Measurements from ENCODE around the gene KIF16B. TPM values are rescaled to one million over a fixed set of nuclear protein-coding genes. Genes with fewer than 3 reads are reported as not detected.

The KIF16B gene
- total RNA-seq, 1 experiment from 2014 or later, result 6.1 TPM

GRCh38 chr20:16542477-16542876 is 30.8 kb downstream of the KIF16B start:
- H3K9me2 ChIP-seq (replicated peaks; ENCODE audit: insufficient read depth, low read length), result no peaks in the 10 kb centered on the region
- H3K36me3 ChIP-seq (ENCODE audit: insufficient read depth, low read length), result no peaks in the 10 kb centered on the region
- H3K4me3 ChIP-seq (ENCODE audit: low read length), result no peak overlapping the region
- no peak overlapping the region for H3K27ac ChIP-seq (ENCODE audit: low read length)
- 0 out of 2 replicates have a peak, but pooled peaks cover 2% of the 10 kb centered on the region for H4K20me1 ChIP-seq (ENCODE audit: insufficient read depth, low read depth, low read length)
- H3K4me1 ChIP-seq (ENCODE audit: low read length), result no peaks in the 10 kb centered on the region
- no peak for DNase-seq
- H3K9ac ChIP-seq (ENCODE audit: low read length), result no peak overlapping the region
- H3K79me2 ChIP-seq (ENCODE audit: low read length), result no peaks in the 10 kb centered on the region
- no peak overlapping the region for H2AFZ ChIP-seq (ENCODE audit: low read length)
- no peak overlapping the region for H3K4me2 ChIP-seq (ENCODE audit: low read depth, low read length, poor library complexity, severe bottlenecking)
- no peaks in the 10 kb centered on the region for H3K27me3 ChIP-seq (ENCODE audit: low read length)
- H3K9me3 ChIP-seq (ENCODE audit: low read length), result no peaks in the 10 kb centered on the region

GRCh38 chr20:16541878-16542277 is 31.4 kb downstream of the KIF16B start:
- no peaks in the 10 kb centered on the region for H3K36me3 ChIP-seq (ENCODE audit: insufficient read depth, low read length)
- H3K27ac ChIP-seq (ENCODE audit: low read length), result no peak overlapping the region
- H3K4me2 ChIP-seq (ENCODE audit: low read depth, low read length, poor library complexity, severe bottlenecking), result no peak overlapping the region
- no peak overlapping the region for H3K9ac ChIP-seq (ENCODE audit: low read length)
- no peak overlapping the region for H2AFZ ChIP-seq (ENCODE audit: low read length)
- no peaks in the 10 kb centered on the region for H3K4me1 ChIP-seq (ENCODE audit: low read length)
- H4K20me1 ChIP-seq (ENCODE audit: insufficient read depth, low read depth, low read length), result 0 out of 2 replicates have a peak, but pooled peaks cover 2% of the 10 kb centered on the region
- no peak overlapping the region for H3K4me3 ChIP-seq (ENCODE audit: low read length)
- H3K27me3 ChIP-seq (ENCODE audit: low read length), result no peaks in the 10 kb centered on the region
- DNase-seq, result no peak
- H3K9me2 ChIP-seq (replicated peaks; ENCODE audit: insufficient read depth, low read length), result no peaks in the 10 kb centered on the region
- no peaks in the 10 kb centered on the region for H3K79me2 ChIP-seq (ENCODE audit: low read length)
- H3K9me3 ChIP-seq (ENCODE audit: low read length), result no peaks in the 10 kb centered on the region

- Histone ChIP-seq H3K4me2 (ENCODE audit: low read depth, low read length, poor library complexity, severe bottlenecking) (no peak overlapping the region), H2AFZ (ENCODE audit: low read length) (no peak overlapping the region), H3K27me3 (ENCODE audit: low read length) (no peaks in the 10 kb centered on the region), H3K9ac (ENCODE audit: low read length) (no peak overlapping the region), H3K27ac (ENCODE audit: low read length) (no peak overlapping the region), H3K36me3 (ENCODE audit: insufficient read depth, low read length) (no peaks in the 10 kb centered on the region), H3K79me2 (ENCODE audit: low read length) (no peaks in the 10 kb centered on the region), H3K9me2 (replicated peaks; ENCODE audit: insufficient read depth, low read length) (no peaks in the 10 kb centered on the region), H3K9me3 (ENCODE audit: low read length) (no peaks in the 10 kb centered on the region), H4K20me1 (ENCODE audit: insufficient read depth, low read depth, low read length) (0 out of 2 replicates have a peak, but pooled peaks cover 2% of the 10 kb centered on the region), H3K4me1 (ENCODE audit: low read length) (no peaks in the 10 kb centered on the region), H3K4me3 (ENCODE audit: low read length) (no peak overlapping the region)
- DNase-seq, result no peak
These were observed 32.0 kb downstream of the KIF16B start for GRCh38 chr20:16541226-16541625.

GRCh38 chr20:16539280-16540021 is 33.8 kb downstream of the KIF16B start:
- Histone ChIP-seq H3K4me2 (ENCODE audit: low read depth, low read length, poor library complexity, severe bottlenecking) (no peak overlapping the region), H3K79me2 (ENCODE audit: low read length) (no peaks in the 10 kb centered on the region), H3K9me2 (replicated peaks; ENCODE audit: insufficient read depth, low read length) (no peaks in the 10 kb centered on the region), H4K20me1 (ENCODE audit: insufficient read depth, low read depth, low read length) (0 out of 2 replicates have a peak, but pooled peaks cover 2% of the 10 kb centered on the region), H3K27ac (ENCODE audit: low read length) (no peak overlapping the region), H3K36me3 (ENCODE audit: insufficient read depth, low read length) (no peaks in the 10 kb centered on the region), H3K9me3 (ENCODE audit: low read length) (no peaks in the 10 kb centered on the region), H3K4me3 (ENCODE audit: low read length) (no peak overlapping the region), H3K27me3 (ENCODE audit: low read length) (no peaks in the 10 kb centered on the region), H3K9ac (ENCODE audit: low read length) (no peak overlapping the region), H2AFZ (ENCODE audit: low read length) (no peak overlapping the region), H3K4me1 (ENCODE audit: low read length) (no peaks in the 10 kb centered on the region)
- no peak for DNase-seq

GRCh38 chr20:16538779-16539178 is 34.5 kb downstream of the KIF16B start:
- H3K9ac ChIP-seq (ENCODE audit: low read length), result no peak overlapping the region
- H3K27ac ChIP-seq (ENCODE audit: low read length), result no peak overlapping the region
- H3K4me2 ChIP-seq (ENCODE audit: low read depth, low read length, poor library complexity, severe bottlenecking), result no peak overlapping the region
- no peaks in the 10 kb centered on the region for H3K9me2 ChIP-seq (replicated peaks; ENCODE audit: insufficient read depth, low read length)
- H3K36me3 ChIP-seq (ENCODE audit: insufficient read depth, low read length), result no peaks in the 10 kb centered on the region
- no peaks in the 10 kb centered on the region for H3K27me3 ChIP-seq (ENCODE audit: low read length)
- H3K4me1 ChIP-seq (ENCODE audit: low read length), result no peaks in the 10 kb centered on the region
- no peak overlapping the region for H2AFZ ChIP-seq (ENCODE audit: low read length)
- H3K4me3 ChIP-seq (ENCODE audit: low read length), result no peak overlapping the region
- no peak for DNase-seq
- 0 out of 2 replicates have a peak, but pooled peaks cover 2% of the 10 kb centered on the region for H4K20me1 ChIP-seq (ENCODE audit: insufficient read depth, low read depth, low read length)
- H3K79me2 ChIP-seq (ENCODE audit: low read length), result no peaks in the 10 kb centered on the region
- H3K9me3 ChIP-seq (ENCODE audit: low read length), result no peaks in the 10 kb centered on the region

- H3K4me1 ChIP-seq (ENCODE audit: low read length), result no peaks in the 10 kb centered on the region
- H3K27me3 ChIP-seq (ENCODE audit: low read length), result no peaks in the 10 kb centered on the region
- H4K20me1 ChIP-seq (ENCODE audit: insufficient read depth, low read depth, low read length), result 0 out of 2 replicates have a peak, but pooled peaks cover 2% of the 10 kb centered on the region
- H3K9ac ChIP-seq (ENCODE audit: low read length), result no peak overlapping the region
- H3K9me2 ChIP-seq (replicated peaks; ENCODE audit: insufficient read depth, low read length), result no peaks in the 10 kb centered on the region
- no peak overlapping the region for H3K4me2 ChIP-seq (ENCODE audit: low read depth, low read length, poor library complexity, severe bottlenecking)
- no peaks in the 10 kb centered on the region for H3K36me3 ChIP-seq (ENCODE audit: insufficient read depth, low read length)
- no peak for DNase-seq
- no peaks in the 10 kb centered on the region for H3K9me3 ChIP-seq (ENCODE audit: low read length)
- H3K4me3 ChIP-seq (ENCODE audit: low read length), result no peak overlapping the region
- no peak overlapping the region for H3K27ac ChIP-seq (ENCODE audit: low read length)
- H3K79me2 ChIP-seq (ENCODE audit: low read length), result no peaks in the 10 kb centered on the region
- no peak overlapping the region for H2AFZ ChIP-seq (ENCODE audit: low read length)
These were observed 35.3 kb downstream of the KIF16B start for GRCh38 chr20:16537918-16538317.

GRCh38 chr20:16537025-16537665 is 36.1 kb downstream of the KIF16B start:
- Histone ChIP-seq H3K9me2 (replicated peaks; ENCODE audit: insufficient read depth, low read length) (no peaks in the 10 kb centered on the region), H3K4me2 (ENCODE audit: low read depth, low read length, poor library complexity, severe bottlenecking) (no peak overlapping the region), H3K36me3 (ENCODE audit: insufficient read depth, low read length) (no peaks in the 10 kb centered on the region), H3K27me3 (ENCODE audit: low read length) (no peaks in the 10 kb centered on the region), H3K9me3 (ENCODE audit: low read length) (no peaks in the 10 kb centered on the region), H3K9ac (ENCODE audit: low read length) (no peak overlapping the region), H3K4me1 (ENCODE audit: low read length) (no peaks in the 10 kb centered on the region), H3K79me2 (ENCODE audit: low read length) (no peaks in the 10 kb centered on the region), H4K20me1 (ENCODE audit: insufficient read depth, low read depth, low read length) (0 out of 2 replicates have a peak, but pooled peaks cover 2% of the 10 kb centered on the region), H3K27ac (ENCODE audit: low read length) (no peak overlapping the region), H3K4me3 (ENCODE audit: low read length) (no peak overlapping the region), H2AFZ (ENCODE audit: low read length) (no peak overlapping the region)
- DNase-seq, result no peak

GRCh38 chr20:16535277-16535676 is 38.0 kb downstream of the KIF16B start:
- Histone ChIP-seq H3K79me2 (ENCODE audit: low read length) (no peaks in the 10 kb centered on the region), H3K27me3 (ENCODE audit: low read length) (no peaks in the 10 kb centered on the region), H3K4me3 (ENCODE audit: low read length) (no peak overlapping the region), H3K4me1 (ENCODE audit: low read length) (no peaks in the 10 kb centered on the region), H3K9ac (ENCODE audit: low read length) (no peak overlapping the region), H3K36me3 (ENCODE audit: insufficient read depth, low read length) (no peaks in the 10 kb centered on the region), H3K4me2 (ENCODE audit: low read depth, low read length, poor library complexity, severe bottlenecking) (no peak overlapping the region), H2AFZ (ENCODE audit: low read length) (no peak overlapping the region), H3K9me2 (replicated peaks; ENCODE audit: insufficient read depth, low read length) (no peaks in the 10 kb centered on the region), H3K27ac (ENCODE audit: low read length) (no peak overlapping the region), H3K9me3 (ENCODE audit: low read length) (no peaks in the 10 kb centered on the region), H4K20me1 (ENCODE audit: insufficient read depth, low read depth, low read length) (0 out of 2 replicates have a peak, but pooled peaks cover 2% of the 10 kb centered on the region)
- no peak for DNase-seq
